HG02798 (cell line): ENCODE data around the gene RAD51D.
A peak's percentile ranks its signal among the peaks of the same experiment; 100 is the strongest.
"Not testable (repeated sequence)": the region's sequence is repeated elsewhere in the genome, so short reads cannot be mapped to it uniquely, and the experiment has no call there.

Experiments used
- ATAC-seq: cut with Tn5 transposase; IDR thresholded peaks from one replicate; pipeline ENCODE4 v1.9.1; 2021; ENCODE audit warnings: mild to moderate bottlenecking; ENCODE audit not compliant: unreplicated experiment, poor library complexity

RAD51D gene

GRCh38 chr17:35095741-35096140 is 23.9 kb downstream of the RAD51D start:
- ATAC-seq, result no peak

GRCh38 chr17:35094902-35095301 is 24.8 kb downstream of the RAD51D start:
- no peak for ATAC-seq

- not testable (repeated sequence) for ATAC-seq
Measured at GRCh38 chr17:35090707-35091106, 29.0 kb downstream of the RAD51D start.

GRCh38 chr17:35089586-35090296 is 29.9 kb downstream of the RAD51D start:
- peak; percentile 6 for ATAC-seq

- peak; percentile 81 for ATAC-seq
Measured at GRCh38 chr17:35088881-35089585, 30.6 kb downstream of the RAD51D start.

GRCh38 chr17:35088356-35088880 is 31.2 kb downstream of the RAD51D start:
- peak; percentile 5 for ATAC-seq

- ATAC-seq, result no peak
Measured at GRCh38 chr17:35087731-35088355, 31.8 kb downstream of the RAD51D start.

GRCh38 chr17:35086931-35087573 is 32.6 kb downstream of the RAD51D start:
- ATAC-seq, result no peak

GRCh38 chr17:35086164-35086563 is 33.5 kb downstream of the RAD51D start:
- no peak for ATAC-seq

GRCh38 chr17:35084987-35085386 is 34.7 kb downstream of the RAD51D start:
- no peak for ATAC-seq

- no peak for ATAC-seq
Measured at GRCh38 chr17:35083071-35083470, 36.6 kb downstream of the RAD51D start.

GRCh38 chr17:35082073-35082657 is 37.5 kb downstream of the RAD51D start:
- ATAC-seq, result no peak

GRCh38 chr17:35081638-35082037 is 38.0 kb downstream of the RAD51D start:
- no peak for ATAC-seq

- peak; percentile 67 for ATAC-seq
Measured at GRCh38 chr17:35080536-35080935, 39.1 kb downstream of the RAD51D start.

- no peak for ATAC-seq
Measured at GRCh38 chr17:35079547-35080423, 39.9 kb downstream of the RAD51D start.

- no peak for ATAC-seq
Measured at GRCh38 chr17:35076874-35077273, 42.8 kb downstream of the RAD51D start.

- ATAC-seq, result no peak
Measured at GRCh38 chr17:35074711-35075707, 44.7 kb downstream of the RAD51D start.

- no peak for ATAC-seq
Measured at GRCh38 chr17:35073991-35074627, 45.6 kb downstream of the RAD51D start.
